SK-N-SH treated with all-trans-retinoic acid at 6 μM for 48 hours (cell line): Measurements from ENCODE around the gene ENGASE.

Source experiments
- ARNTL ChIP-seq: fragments of 450-650 bp; formaldehyde crosslinking; IDR thresholded peaks from 2 replicates; pipeline ENCODE4 v1.5.0; 2020; ENCODE audit warnings: low read depth, mild to moderate bottlenecking, moderate library complexity, borderline replicate concordance
- CSDC2 ChIP-seq: fragments of 250-450 bp; sonication (Bioruptor Pico); IDR thresholded peaks from 2 replicates; pipeline ENCODE4 v1.5.0; 2020; ENCODE audit warnings: mild to moderate bottlenecking, moderate library complexity
- TOX ChIP-seq: fragments of 250-450 bp; sonication (Bioruptor Pico); IDR thresholded peaks from 2 replicates; pipeline ENCODE4 v1.8.0; 2021; ENCODE audit warnings: mild to moderate bottlenecking, moderate library complexity, borderline replicate concordance
- TF ChIP-seq, protein P1 (sequence below): fragments of 250-450 bp; sonication (Bioruptor Pico); IDR thresholded peaks from 2 replicates; pipeline ENCODE4 v1.8.0; 2021; ENCODE audit warnings: low read depth, mild to moderate bottlenecking, moderate library complexity, borderline replicate concordance
- TF ChIP-seq, protein P2 (sequence below): fragments of 250-450 bp; sonication (Bioruptor Pico); IDR thresholded peaks from 2 replicates; pipeline ENCODE4 v1.8.0; 2020; ENCODE audit warnings: mild to moderate bottlenecking, moderate library complexity, borderline replicate concordance
- TF ChIP-seq, protein P3 (sequence below): fragments of 250-450 bp; sonication (Bioruptor Pico); IDR thresholded peaks from 2 replicates; pipeline ENCODE4 v1.5.1; 2020; ENCODE audit warnings: low read depth, mild to moderate bottlenecking, moderate library complexity

DNA sequence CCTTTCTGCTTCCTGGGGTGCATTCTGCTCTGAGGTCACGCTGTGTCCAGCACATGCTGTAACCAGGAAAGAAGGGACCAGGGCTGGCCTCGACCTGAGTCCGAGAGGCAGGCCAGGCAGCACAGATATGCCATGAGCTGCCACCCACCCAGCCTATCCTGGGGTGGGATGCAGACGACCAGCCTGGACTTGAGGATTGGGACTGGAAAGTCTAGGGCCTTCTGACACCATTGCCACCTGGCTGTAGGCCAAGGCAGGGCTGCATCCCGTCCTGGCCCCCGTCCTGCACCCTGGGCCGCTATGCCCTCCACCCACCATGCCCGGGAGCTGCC, 14.3 kb downstream of the ENGASE start:
- TF ChIP-seq, protein P1, sequence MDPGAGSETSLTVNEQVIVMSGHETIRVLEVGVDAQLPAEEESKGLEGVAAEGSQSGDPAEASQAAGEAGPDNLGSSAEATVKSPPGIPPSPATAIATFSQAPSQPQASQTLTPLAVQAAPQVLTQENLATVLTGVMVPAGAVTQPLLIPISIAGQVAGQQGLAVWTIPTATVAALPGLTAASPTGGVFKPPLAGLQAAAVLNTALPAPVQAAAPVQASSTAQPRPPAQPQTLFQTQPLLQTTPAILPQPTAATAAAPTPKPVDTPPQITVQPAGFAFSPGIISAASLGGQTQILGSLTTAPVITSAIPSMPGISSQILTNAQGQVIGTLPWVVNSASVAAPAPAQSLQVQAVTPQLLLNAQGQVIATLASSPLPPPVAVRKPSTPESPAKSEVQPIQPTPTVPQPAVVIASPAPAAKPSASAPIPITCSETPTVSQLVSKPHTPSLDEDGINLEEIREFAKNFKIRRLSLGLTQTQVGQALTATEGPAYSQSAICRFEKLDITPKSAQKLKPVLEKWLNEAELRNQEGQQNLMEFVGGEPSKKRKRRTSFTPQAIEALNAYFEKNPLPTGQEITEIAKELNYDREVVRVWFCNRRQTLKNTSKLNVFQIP (CRISPR knock-in tag), result no peak
- TF ChIP-seq ARNTL (CRISPR knock-in tag) (no peak), CSDC2 (no peak), TOX (CRISPR knock-in tag) (no peak)
- TF ChIP-seq, protein P2, sequence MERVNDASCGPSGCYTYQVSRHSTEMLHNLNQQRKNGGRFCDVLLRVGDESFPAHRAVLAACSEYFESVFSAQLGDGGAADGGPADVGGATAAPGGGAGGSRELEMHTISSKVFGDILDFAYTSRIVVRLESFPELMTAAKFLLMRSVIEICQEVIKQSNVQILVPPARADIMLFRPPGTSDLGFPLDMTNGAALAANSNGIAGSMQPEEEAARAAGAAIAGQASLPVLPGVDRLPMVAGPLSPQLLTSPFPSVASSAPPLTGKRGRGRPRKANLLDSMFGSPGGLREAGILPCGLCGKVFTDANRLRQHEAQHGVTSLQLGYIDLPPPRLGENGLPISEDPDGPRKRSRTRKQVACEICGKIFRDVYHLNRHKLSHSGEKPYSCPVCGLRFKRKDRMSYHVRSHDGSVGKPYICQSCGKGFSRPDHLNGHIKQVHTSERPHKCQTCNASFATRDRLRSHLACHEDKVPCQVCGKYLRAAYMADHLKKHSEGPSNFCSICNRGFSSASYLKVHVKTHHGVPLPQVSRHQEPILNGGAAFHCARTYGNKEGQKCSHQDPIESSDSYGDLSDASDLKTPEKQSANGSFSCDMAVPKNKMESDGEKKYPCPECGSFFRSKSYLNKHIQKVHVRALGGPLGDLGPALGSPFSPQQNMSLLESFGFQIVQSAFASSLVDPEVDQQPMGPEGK (CRISPR knock-in tag), result no peak
- TF ChIP-seq, protein P3, sequence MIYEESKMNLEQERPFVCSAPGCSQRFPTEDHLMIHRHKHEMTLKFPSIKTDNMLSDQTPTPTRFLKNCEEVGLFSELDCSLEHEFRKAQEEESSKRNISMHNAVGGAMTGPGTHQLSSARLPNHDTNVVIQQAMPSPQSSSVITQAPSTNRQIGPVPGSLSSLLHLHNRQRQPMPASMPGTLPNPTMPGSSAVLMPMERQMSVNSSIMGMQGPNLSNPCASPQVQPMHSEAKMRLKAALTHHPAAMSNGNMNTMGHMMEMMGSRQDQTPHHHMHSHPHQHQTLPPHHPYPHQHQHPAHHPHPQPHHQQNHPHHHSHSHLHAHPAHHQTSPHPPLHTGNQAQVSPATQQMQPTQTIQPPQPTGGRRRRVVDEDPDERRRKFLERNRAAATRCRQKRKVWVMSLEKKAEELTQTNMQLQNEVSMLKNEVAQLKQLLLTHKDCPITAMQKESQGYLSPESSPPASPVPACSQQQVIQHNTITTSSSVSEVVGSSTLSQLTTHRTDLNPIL (CRISPR knock-in tag), result no peak
